NCI-H1417 treated with DMSO at 0.1 percent for 48 hours (cell line): ENCODE measurements around the gene DHRSX.
"Not testable (repeated sequence)": the region's sequence is repeated elsewhere in the genome, so short reads cannot be mapped to it uniquely, and the experiment has no call there.

Experiments used
- DNase-seq: peaks from one replicate; lab custom pipeline; 2025; lab: John Stamatoyannopoulos, UW

Gene DHRSX

DNA sequence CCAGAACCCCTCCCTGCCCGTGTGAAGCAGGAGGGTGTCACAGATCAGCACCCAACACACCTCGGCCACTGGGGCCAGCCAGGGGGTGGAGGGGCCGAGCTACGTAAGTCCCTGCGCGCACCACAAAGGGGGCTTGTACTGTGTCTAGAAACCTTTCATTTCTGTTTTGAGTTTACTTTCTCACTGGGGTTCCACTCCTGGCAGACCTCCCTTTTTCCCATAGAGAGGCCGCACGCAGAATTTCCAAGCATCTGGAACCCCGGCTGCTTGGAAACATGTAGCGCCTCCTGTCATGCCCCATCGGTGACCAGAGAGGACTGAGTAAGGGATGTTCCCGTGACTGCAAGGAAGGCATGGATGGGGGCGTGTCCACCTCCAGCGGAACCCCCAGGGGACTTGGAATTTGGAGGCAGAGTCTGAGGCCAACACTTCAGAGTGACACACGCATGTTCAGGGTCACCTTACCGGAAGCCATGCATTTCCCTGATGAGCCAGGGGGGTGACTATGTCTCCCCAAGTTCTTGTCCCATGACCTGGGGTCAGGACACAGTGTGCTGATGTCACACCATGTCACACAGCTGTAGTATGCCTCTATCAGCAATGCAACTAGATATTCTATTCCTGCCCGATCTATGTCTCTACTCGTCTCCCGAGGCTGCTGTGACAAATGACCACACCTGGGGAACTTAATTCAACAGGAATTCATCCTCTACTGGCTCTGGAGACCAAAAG is 105.3 kb downstream of the DHRSX start:
- no peak for DNase-seq

DNA sequence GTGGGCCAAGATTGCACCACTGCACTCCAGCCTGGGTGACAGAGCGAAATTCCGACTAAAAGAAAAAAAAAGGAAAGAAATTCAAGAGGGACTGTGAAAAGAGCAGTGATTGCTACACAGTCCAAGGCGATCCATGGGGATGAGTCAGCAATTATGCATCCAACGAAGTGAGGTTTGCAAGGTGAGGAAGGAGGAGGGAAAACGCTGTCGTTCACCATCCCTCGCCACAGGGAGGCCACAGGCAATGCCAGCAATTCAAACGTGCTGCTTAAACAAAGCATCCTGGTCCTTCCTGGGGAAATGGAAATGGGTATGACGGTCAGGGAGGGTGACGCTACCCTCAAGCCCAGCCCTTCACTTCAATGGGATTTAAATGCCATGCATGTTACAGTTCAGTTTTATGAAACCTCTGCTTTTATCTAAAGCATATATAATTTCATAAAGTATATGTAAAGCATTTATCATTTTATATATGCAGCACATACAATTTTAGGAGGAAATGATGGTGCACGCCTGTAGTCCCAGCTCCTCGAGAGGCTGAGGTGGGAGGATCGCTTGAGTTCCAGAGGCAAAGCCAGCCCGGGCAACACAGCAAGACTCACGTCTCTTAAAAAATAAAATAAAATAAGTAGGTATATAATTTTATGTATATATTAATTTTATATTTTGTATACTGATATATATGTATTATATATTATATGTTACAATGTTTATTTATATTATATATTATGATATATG is 108.7 kb downstream of the DHRSX start:
- DNase-seq, result no peak

DNA sequence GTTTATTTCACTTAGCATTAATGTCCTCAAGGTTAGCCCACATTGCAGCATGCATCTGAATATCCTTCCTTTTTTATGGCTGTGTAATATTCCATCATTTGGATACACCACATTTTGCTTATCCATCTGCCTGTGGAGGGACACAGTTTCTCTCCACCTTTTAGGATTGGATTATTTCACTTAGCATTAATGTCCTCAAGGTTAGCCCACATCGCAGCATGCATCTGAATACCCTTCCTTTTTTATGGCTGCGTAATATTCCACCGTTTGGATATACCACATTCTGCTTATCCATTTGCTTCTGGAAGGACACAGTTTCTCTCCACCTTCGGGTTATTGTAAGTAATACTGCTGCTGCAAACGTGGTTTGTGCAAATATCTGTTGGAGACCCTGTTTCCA is 110.0 kb downstream of the DHRSX start:
- DNase-seq, result no peak

DNA sequence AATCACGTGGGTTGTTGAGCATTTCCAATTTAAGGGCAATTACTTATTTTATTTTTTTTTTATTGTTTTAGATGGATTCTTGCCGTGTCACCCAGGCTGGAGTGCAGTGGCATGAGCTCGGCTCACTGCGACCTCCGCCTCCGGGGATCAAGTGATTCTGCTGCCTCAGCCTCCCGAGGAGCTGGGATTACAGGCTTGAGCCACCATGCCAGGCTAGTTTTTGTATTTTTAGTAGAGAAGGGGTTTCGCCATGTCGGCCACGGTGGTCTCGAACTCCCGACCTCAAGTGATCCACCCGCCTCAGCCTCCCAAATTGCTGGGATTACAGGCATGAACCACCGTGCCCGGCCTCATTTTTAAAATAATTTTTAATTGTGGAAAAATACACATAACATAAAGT is 111.0 kb downstream of the DHRSX start:
- not testable (repeated sequence) for DNase-seq

DNA sequence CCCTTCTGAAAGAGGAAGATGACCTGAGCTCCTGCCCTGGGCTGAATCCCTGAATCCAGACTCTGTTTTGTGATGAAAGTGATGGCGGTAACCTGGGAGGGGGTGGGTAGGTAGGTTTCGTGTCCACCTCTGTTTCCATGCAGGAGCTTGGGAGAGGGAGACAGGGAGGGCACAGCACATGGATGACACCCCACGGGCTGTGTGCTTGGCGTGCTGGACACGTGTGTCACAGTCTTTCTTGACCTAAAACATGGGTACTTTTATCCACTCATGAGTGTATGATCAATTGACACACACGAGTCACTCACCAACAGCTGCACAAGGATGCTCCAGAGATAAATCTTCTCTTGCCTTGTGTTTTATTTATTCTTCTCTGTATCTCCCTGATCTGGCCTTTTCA is 111.5 kb downstream of the DHRSX start:
- no peak for DNase-seq

DNA sequence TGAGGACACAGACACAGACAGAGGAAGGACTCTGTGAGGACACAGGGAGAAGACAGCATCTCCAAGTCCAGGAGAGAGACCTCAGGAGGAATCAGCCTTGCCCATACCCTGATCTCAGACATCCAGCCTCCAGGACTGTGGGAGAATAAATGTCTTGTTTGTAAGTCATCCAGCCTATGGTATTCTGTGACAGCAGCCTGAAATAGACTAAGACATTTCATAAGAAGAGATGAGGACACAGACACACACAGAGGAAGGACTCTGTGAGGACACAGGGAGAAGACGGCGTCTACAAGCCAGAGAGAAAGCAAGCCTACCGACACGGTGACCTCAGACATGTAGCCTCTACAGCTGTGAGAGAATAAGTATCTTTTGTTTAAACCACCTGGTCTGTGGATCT is 112.1 kb downstream of the DHRSX start:
- DNase-seq, result no peak

DNA sequence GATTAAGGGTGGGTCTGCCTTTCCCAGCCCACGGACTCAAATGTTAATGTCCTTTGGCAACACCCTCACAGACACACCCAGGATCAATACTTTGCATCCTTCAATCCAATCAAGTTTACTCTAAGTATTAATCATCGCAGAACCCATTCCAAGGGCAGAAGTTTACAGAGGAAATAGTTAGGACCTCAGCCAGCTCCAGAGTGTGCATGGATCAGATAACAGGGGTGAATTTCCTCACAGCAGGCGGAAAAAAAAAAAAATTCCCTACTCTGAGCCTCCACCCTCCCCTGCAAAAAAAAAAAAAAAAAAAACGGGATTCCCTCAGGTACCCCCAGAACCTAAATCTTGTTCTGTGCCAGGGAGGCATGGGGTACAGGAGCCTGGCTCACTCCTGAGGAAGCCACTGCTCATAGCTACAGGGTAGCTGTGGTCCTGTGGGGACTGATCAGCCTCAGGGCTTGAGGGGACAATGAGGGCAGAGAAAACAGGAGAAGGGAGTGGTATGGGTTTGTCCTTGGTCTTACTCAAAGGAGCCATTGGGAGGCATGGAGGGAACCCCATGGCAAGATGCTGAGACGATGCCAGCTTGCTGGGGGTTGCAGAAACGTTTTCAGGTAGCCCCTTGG is 113.0 kb downstream of the DHRSX start:
- DNase-seq, result no peak

DNA sequence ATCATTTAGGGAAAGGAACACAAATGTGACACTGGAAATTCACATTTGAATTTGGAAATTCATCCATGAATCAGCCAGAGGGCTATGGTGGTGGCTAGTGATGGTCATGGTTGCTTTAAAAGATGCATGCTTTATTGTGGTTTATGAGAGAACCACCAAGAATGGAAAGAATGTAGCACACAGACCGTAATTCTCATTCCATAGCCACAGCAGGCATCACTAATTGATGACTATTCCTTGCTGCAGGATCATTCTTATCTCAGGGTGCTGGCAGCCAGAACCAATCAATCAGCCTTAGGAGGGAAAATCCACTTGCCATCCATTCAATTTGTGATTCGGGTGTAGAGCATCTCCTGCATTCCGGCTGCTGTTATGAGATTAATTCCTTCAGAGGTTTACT is 115.6 kb downstream of the DHRSX start:
- no peak for DNase-seq

DNA sequence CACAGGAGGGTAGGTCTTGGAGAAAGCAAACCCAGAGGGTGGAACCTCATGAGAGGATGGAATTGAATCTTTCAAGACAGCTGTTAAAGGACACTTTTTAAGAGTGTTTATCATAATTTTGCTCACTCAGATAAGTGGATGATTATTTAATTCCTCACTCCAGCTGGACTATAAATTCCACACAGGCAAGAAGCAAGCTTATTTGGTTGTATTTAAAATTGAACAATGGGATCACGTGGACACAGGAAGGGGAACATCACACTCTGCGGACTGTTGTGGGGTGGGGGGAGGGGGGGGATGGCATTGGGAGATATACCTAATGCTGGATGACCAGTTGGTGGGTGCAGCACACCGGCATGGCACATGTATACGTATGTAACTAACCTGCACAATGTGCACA is 116.3 kb downstream of the DHRSX start:
- no peak for DNase-seq

DNA sequence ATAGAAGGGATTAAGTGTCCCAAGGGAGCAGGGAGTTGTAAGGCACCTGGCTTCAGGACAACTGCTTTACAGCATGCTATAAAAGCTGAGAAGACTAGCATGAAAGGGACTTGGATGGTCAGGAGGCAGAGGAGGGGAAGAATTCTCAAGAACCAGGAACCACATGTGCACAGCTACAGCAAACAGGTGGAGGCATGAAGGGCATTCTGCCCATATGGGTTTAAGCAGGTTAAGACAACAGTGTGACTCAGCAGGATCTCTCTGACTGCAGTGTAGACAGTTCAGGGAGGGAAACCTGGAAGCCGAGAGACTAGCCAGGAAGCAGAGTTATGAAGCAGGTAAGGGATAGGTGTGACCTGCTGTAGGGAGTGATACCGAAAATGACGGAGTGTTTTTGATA is 117.0 kb downstream of the DHRSX start:
- no peak for DNase-seq

DNA sequence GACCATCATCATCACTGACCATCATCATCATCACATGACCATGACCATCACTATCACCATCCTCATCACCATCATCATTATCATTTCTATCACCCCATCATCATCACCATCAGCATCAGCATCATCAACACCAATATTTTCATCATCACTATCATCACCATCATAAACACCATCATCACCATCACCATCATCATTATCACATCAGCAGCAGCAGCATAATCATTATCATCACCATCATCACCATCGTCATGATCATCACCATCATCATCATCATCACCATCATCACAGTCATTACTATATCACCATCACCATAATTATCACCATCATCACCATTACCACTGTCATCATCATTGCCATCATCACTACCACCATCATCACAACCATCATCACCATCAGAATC is 117.6 kb downstream of the DHRSX start:
- no peak for DNase-seq

DNA sequence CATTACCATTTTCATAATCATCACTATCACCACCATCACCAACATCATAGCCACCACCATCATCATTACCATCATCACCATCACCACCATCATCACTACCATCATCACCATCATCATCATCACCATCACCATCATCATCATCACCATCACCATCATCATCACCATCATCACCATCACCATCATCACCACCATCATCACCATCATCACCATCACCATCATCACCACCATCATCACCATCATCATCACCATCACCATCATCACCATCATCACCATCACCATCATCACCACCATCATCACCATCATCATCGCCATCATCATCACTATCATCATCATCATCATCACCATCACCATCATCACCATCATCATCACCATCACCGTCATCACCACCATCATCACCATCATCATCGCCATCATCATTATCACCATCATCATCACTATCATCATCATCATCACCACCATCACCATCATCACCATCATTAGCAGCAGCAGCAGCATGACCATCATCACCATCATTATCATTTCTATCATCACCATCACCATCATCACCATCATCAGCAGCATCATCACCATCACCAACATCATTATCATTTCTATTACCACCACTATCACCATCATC is 118.2 kb downstream of the DHRSX start:
- DNase-seq, result not testable (repeated sequence)

DNA sequence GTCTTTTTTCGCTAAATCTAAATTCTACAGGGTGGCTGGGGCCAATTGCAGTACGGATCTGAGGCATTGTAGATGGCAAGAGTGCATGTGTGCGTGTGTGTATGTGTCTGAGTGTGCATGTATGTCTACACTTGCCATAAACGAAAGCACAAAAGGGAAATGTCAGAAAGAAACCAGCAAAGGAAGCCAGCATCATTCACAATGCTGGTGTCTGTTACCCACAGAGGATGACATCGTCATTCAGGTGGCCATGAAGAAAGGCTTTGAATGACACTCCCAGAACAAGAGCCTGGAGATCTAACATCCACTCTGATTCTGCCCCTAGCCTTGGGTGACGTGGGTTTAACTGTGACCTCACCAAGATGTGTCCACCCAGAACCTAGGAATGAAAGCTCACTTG is 124.6 kb downstream of the DHRSX start:
- DNase-seq, result no peak

DNA sequence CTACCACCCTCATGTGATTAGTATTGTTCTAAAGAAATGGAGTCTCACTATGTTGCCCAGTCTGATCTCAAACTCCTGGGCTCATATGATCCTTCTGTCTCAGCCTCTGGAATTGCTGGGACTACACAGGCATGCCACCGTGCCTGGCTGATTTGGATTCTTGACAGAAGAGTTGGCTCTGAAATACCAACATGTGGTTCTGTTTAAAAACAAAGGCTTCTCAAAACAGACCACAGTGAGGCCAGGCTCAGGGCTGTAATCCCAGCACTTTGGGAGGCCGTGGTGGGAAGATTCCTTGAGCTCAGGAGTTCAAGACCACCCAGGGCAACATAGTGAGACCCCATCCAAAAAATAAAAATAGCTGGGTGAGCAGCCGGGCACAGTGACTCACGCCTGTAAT is 126.7 kb downstream of the DHRSX start:
- no peak for DNase-seq

DNA sequence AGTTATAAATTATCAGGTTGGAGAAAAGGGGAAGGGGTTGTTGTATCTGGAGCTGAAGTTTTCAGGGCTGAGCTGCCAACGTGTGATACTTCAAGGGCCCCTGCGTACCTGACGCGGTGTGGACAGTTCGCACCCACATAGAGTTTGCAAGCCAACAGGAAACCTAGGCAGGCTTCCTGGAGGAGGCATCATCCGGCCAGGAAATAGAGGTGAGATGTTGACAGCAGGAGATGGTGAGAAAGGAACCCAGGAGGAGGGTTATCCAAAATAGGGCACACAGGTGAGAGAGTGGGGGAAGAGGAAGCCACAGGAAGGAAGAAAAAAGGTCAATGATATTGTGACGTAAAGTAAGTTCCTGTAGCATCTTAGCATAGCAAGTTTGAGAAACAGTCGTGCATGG is 127.2 kb downstream of the DHRSX start:
- DNase-seq, result no peak

DNA sequence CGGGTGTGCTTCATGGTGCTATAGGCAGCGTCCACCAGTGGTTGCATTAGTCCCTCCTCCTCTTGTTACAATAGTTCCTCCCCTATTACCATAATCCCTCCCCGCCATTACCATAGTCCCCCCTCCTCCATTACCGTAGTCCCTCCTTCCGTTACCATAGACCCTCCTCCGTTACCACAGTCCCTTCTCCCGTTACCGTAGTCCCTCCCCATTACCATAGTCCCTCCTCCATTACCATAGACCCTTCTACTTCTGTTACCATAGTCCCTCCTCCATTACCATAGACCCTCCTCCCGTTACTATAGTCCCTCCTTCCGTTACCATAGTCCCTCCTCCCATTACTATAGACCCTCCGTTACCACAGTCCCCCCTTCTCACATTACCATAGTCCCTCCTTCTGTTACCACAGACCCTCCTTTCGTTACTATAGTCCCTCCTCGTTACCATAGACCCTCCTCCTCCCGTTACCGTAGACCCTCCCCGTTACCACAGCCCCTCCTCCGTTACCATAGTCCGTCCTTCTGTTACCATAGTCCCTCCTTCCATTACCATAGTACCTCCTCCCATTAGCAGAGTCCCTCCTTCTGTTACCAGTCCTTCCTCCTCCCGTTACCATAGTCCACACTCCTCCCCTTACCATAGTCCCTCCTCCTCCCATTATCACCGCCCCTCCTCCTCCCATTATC is 129.6 kb downstream of the DHRSX start:
- no peak for DNase-seq

DNA sequence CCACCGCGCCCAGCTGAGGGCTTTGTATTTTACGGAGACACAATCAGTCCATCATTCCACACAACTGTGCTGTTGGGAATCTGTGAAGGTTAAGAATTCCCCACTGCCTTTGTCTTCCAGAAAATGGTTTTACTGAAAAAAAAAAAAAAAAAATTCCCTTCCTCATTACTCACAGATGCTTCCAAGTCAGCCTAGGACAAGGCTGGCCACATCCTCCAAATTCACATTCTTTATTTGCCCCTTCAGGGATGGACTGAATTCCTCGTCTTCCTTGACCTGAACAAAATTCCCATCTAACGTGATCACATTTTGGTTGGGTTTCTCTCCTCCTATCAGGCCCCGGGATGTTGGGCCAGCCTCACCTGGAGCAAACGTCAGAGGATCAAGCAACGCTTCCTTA is 130.3 kb downstream of the DHRSX start:
- no peak for DNase-seq

DNA sequence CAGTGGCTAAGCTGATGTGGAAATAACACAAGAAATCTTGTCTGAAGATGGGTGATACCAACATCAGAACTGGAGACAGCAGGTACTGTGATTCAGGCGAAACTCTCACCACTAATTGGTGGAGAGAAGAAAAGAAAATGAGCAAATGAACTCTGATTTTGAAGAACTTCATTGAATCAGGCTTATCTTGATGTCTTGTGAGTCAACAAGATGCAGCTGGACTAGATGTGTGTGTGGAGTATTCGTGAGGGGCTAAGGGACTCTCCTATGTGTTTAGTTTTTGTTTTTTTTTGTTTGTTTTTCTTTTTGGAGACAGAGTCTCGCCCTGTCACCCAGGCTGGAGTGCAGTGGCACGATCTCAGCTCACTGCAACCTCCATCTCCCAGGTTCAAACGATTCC is 131.6 kb downstream of the DHRSX start:
- no peak for DNase-seq

DNA sequence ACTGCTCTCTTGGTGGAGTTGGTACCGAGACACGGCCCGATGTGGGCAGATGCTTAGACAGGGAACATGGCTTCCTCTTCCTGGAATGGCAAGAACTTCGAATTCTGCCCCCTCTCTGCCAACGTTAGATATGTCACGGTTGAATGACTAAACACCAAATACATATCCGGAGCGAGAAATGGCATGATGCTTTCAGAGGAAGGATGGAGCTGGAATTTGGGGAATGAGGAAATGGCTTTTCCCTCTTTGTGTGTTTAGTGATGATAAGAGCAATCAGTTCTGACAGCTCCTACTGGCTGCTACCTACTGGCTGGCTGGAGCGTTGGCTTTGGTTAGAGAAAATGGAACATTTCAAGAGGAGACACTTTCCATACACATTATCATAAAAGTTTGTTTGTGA is 140.0 kb downstream of the DHRSX start:
- no peak for DNase-seq

DNA sequence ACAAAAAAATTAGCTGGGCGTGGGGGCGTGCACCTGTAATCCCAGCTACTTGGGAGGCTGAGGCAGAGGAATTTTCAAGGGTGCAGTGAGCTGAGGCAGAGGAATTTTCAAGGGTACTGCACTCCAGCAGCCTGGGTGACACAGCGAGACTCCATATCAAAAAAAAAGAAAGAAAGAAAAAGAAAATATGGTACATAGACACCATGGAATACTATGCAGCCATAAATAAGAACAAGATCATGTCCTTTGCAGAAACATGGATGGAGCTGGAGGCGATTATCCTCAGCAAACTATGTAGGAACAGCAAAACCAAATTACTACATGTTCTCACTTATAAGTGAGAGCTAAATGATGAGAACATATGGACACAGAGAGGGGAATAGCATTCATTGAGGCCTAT is 141.3 kb downstream of the DHRSX start:
- not testable (repeated sequence) for DNase-seq

DNA sequence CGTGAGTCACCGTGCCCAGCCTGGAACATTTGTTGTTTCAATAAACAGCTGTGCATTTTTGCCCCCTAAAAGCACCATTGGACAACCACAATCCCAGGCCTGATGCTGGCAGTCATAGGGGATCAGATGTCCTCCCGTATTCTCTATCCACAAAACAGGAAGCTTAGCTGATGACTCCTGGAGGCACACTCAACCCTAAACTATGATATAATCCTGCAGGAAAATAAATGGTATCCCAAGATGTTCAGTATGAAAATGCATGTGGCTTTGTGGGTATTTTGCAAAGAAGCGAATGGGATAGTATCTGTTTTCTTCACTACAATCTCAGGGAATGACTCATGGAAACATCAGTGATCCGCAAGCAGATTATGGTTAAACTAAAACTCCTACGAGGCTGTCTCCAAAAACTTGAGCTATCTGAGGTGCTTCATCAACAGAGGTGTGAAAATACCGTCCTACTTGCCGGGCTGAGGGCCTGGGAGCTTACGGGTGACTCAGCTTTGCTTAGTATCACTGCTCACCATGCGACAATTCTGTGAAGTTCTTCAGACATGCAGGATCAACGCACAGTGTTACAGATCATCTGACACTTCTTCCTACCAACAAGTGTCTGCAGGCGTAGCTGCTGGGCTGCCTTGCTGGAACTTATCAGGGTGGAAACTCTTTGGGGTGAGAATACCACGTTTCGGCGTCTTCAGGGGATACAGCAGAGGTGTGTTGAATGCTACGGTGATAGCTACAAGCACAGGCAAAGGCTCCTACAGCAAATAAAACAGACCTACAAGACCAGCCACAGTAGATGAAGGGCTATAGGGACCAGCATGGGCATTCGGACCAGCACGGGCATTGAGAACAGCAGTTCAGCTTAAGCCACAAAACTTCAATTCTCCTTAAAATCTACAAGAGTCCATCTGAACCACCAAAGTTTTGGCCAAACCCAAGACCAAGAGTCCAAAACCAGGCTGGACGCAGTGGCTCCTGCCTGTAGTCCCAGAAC is 148.5 kb downstream of the DHRSX start:
- DNase-seq, result no peak
